ENCODE measurements around the gene SP140L. TPM values are rescaled to one million over a fixed set of nuclear protein-coding genes. Genes with fewer than 3 reads are reported as not detected.

The SP140L gene
- total and polyA plus RNA-seq, 2 of the 8 experiments (the other 6 are each of a cell fraction or from before 2014, with no cell fraction given): 0.36 to 1.5 TPM

DNA sequence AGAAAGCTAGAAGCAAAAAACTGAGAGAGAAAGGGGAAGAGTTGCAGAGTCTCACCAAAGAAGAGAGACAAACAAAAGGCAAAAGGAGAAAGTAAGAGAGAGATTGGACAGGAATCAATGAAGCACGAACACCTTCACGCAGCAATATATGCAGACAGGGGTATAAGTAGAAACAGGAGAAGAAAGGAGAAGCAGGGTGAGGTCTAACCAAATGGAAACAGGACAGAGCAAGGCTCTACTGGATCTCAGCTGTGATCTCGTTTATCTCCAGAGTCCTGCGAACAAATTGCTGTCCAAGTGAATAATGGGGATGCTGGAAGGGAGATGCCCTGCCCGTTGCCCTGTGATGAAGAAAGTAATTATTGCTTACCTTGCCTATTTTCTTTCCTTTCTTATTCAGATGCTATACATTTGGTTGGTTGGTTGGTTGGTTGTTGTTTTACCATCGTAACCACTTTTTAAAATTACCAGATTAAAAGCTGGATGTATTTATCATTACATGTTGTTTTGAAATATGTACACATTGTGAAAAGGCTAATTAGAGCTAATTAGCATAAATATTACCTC lies 123.0 kb downstream of the SP140L start:
- Histone ChIP-seq H3K4ac (replicated peaks; ENCODE audit: insufficient read length, low read depth, low read length) (no peak overlapping the region), H2BK12ac (ENCODE audit: low read depth, low read length) (no peak overlapping the region), H3K4me1 (replicated peaks in 1 of 4; ENCODE audit: control insufficient read depth in 3 of 4, insufficient read depth in 4 of 4, low read length in 3 of 4) (no peaks in the 10 kb centered on the region; a peak in 1 of 7 replicates), H3K4me2 (ENCODE audit: insufficient read depth in 1 of 2, low read depth in 2 of 2, low read length in 2 of 2) (no peak overlapping the region), H3K14ac (ENCODE audit: insufficient read length) (no peak overlapping the region), H4K5ac (ENCODE audit: insufficient read length, low read depth, low read length) (no peak overlapping the region), H3K9ac (replicated peaks in 1 of 4; ENCODE audit: extremely low read depth in 1 of 4, low read depth in 3 of 4, low read length in 3 of 4) (no peak overlapping the region), H2BK15ac (ENCODE audit: low read length) (no peak overlapping the region), H2AK5ac (ENCODE audit: low read depth, low read length) (no peak overlapping the region), H3K79me2 (ENCODE audit: control insufficient read depth in 1 of 2, insufficient read depth in 2 of 2, low read length in 2 of 2) (no peaks in the 10 kb centered on the region), H3K9me3 (ENCODE audit: insufficient read depth in 2 of 2, low read depth in 1 of 2, low read length in 1 of 2) (no peaks in the 10 kb centered on the region), H2BK5ac (ENCODE audit: low read depth, low read length) (no peak overlapping the region), H3K56ac (replicated peaks; ENCODE audit: insufficient read length, low read depth, low read length) (no peak overlapping the region), H4K8ac (ENCODE audit: extremely low read depth, insufficient read depth, low read length) (no peak overlapping the region), H4K20me1 (replicated peaks in 1 of 2; ENCODE audit: control insufficient read depth in 1 of 2, insufficient read depth in 2 of 2, low read length in 2 of 2) (no peaks in the 10 kb centered on the region), H2BK120ac (replicated peaks; ENCODE audit: low read depth, low read length) (no peak overlapping the region), H3K18ac (ENCODE audit: extremely low read depth, low read length) (no peak overlapping the region), H3K36me3 (ENCODE audit: control insufficient read depth in 2 of 4, insufficient read depth in 4 of 4, low read length in 3 of 4) (no peaks in the 10 kb centered on the region), H4K91ac (replicated peaks; ENCODE audit: insufficient read length, low read length) (no peak overlapping the region), H3K27me3 (replicated peaks in 1 of 4; ENCODE audit: control insufficient read depth in 3 of 4, extremely low read depth in 1 of 4, insufficient read depth in 3 of 4, low read length in 3 of 4) (no peaks in the 10 kb centered on the region), H3K79me1 (ENCODE audit: low read depth, low read length) (no peaks in the 10 kb centered on the region), H3K23ac (ENCODE audit: insufficient read length) (no peak overlapping the region), H3K23me2 (ENCODE audit: low read depth, low read length) (no peaks in the 10 kb centered on the region), H3K4me3 (ENCODE audit: extremely low read depth in 1 of 4, insufficient read depth in 2 of 4, low read depth in 3 of 4, low read length in 4 of 4) (no peak overlapping the region), H3K27ac (ENCODE audit: low read depth, low read length) (no peak overlapping the region), H2AFZ (ENCODE audit: low read length) (no peak overlapping the region), H2BK20ac (ENCODE audit: low read length) (no peak overlapping the region)
- POLR2A ChIA-PET (ENCODE audit: partially characterized antibody): no interaction called here
- DNase-seq (ENCODE audit: low read depth in 1 of 2, low spot score in 2 of 2): no peak
- WGBS, 2 experiments (ENCODE audit: extremely low coverage in 1 of 2, insufficient coverage in 1 of 2, insufficient read length in 1 of 2, insufficient replicate concordance in 2 of 2, low coverage in 1 of 2, low lambda C conversion rate in 2 of 2, missing lambda C conversion rate in 1 of 2): 93% methylated on average over 6 of the region's 6 CpGs; no CpG with 5 or more reads in 1 of the 2 experiments
- CTCF ChIA-PET (ENCODE audit: partially characterized antibody): no interaction called here
- no peak for FAIRE-seq
- TF ChIP-seq SRF (IDR thresholded peaks at IDR 0.05; ENCODE audit: low read depth, low read length): no peak

All from H1 (cell line).